D721Med (cell line): ENCODE data around the gene TMEM267.
"Not testable (repeated sequence)": the region's sequence is repeated elsewhere in the genome, so short reads cannot be mapped to it uniquely, and the experiment has no call there.

Source experiments
- DNase-seq: peaks from one replicate; pipeline ENCODE4 v3.0.0; 2011; ENCODE audit warnings: low spot score; ENCODE audit not compliant: insufficient read length
- FAIRE-seq: peaks from 2 replicates; lab custom pipeline; 2011; peaks lifted over from hg19 to GRCh38; lab: Jason Lieb, UNC
- CTCF ChIP-seq: IDR thresholded peaks from 2 replicates; pipeline ENCODE4 v1.5.1; 2012; ENCODE audit warnings: mild to moderate bottlenecking, control low read depth; ENCODE audit not compliant: insufficient read depth; ENCODE audit errors: missing control alignments

TMEM267 gene

GRCh38 chr5:43427306-43427705, 56.4 kb downstream of the TMEM267 start:
- no peak for TF ChIP-seq CTCF
- DNase-seq (no peak), FAIRE-seq (no peak)

DNA sequence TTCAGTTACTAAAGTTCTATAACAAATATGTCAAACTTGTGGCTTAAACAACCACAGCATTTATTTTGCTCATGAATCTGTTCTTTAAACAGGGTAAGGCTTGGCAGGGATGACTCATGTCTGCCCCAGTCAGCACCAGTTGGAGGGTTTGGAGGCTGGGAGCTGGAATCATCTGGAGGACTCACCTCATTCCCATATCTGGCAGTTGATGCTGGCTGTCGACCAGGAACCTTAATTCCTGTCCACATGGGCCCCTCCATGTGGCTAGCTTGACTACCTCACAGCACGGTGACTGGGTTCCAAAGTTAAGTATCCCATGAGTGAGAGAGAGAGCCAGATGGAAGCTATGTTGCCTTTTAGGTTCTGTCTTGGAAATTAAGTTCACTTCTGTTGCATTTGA, 57.7 kb downstream of the TMEM267 start:
- DNase-seq (no peak), FAIRE-seq (no peak)
- TF ChIP-seq CTCF, result no peak

DNA sequence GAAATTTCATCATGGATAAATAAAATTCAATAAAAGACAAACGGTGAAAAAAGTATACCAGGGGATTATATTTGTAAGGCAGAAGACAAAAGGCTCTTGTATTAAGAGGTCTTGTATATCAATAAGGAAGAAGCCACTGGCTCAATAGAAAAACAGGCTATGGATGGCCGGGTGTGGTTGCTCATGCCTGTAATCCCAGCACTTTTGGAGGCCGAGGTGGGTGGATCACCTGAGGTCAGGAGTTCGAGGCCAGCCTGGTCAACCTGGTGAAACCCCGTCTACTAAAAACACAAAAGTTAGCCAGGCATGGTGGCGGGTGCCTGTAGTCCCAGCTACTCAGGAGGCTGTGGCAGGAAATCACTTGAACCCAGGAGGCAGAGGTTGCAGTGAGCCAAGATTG, 60.6 kb downstream of the TMEM267 start:
- not testable (repeated sequence) for DNase-seq, FAIRE-seq

GRCh38 chr5:43422143-43422542, 61.5 kb downstream of the TMEM267 start:
- DNase-seq, result no peak
- FAIRE-seq, result no peak
- TF ChIP-seq CTCF, result no peak

- no peak for DNase-seq
- FAIRE-seq, result no peak
- no peak for TF ChIP-seq CTCF
Observed at GRCh38 chr5:43421450-43422133, 62.1 kb downstream of the TMEM267 start.

GRCh38 chr5:43420241-43420640, 63.4 kb downstream of the TMEM267 start:
- FAIRE-seq, result no peak

GRCh38 chr5:43418561-43418960, 65.1 kb downstream of the TMEM267 start:
- TF ChIP-seq CTCF, result no peak
- FAIRE-seq (no peak), DNase-seq (no peak)

More at GRCh38 chr5:43420241-43420640, 63.4 kb downstream of the TMEM267 start:
- no peak for TF ChIP-seq CTCF
- no peak for DNase-seq
